CD8-positive, alpha-beta memory T cell (primary cell): ENCODE measurements around the gene KPNA1. TPM values are rescaled to one million over a fixed set of nuclear protein-coding genes. Genes with fewer than 3 reads are reported as not detected.

Experiments
- CTCF ChIA-PET: fragments of 350-600 bp; sonication (Branson Sonifier 250); formaldehyde crosslinking; loops from one replicate; lab custom pipeline; 2021; ENCODE audit warnings: antibody characterized with exemption; lab: Charles Lee
- POLR2A ChIA-PET: fragments of 350-600 bp; sonication (Branson Sonifier 250); formaldehyde crosslinking; loops from one replicate; lab custom pipeline; 2021; ENCODE audit warnings: antibody characterized with exemption; lab: Charles Lee
- DNase-seq, 5 donors: peaks; one replicate each; pipeline versions ENCODE4 v3.0.0 to v3.0.0-alpha.2; 2020 to 2022; ENCODE audit warnings: mixed read lengths in 1 of 5
- H3K27ac ChIP-seq: one replicate; pipeline ENCODE4 v1.7.0; 2013; ENCODE audit warnings: low read depth, mild to moderate bottlenecking, low read length, moderate library complexity
- H3K27me3 ChIP-seq: 2 replicates; pipeline ENCODE4 v1.7.0; 2013; ENCODE audit warnings: low read length, mild to moderate bottlenecking; ENCODE audit not compliant: insufficient read depth, poor library complexity, severe bottlenecking
- H3K36me3 ChIP-seq: 2 replicates; pipeline ENCODE4 v1.7.0; 2013; ENCODE audit warnings: mild to moderate bottlenecking, low read length, moderate library complexity; ENCODE audit not compliant: insufficient read depth
- H3K4me1 ChIP-seq: 2 replicates; pipeline ENCODE4 v1.7.0; 2013; ENCODE audit warnings: mild to moderate bottlenecking, low read length, moderate library complexity; ENCODE audit not compliant: insufficient read depth
- H3K4me3 ChIP-seq: 2 replicates; pipeline ENCODE4 v1.7.0; 2013; ENCODE audit warnings: mild to moderate bottlenecking, low read length
- H3K9me3 ChIP-seq: 2 replicates; pipeline ENCODE4 v1.7.0; 2013; ENCODE audit warnings: mild to moderate bottlenecking, low read length
- H3K27ac Mint-ChIP-seq, 8 donors: one replicate each; pipeline ENCODE4 v1.8.0; 2020 to 2021; ENCODE audit warnings: mixed read lengths in 8 of 8, mild to moderate bottlenecking in 6 of 8, inconsistent platforms in 3 of 8, moderate library complexity in 3 of 8
- H3K27me3 Mint-ChIP-seq, 2 donors: one replicate each; pipeline ENCODE4 v1.8.0; 2020 to 2021; ENCODE audit warnings: mixed read lengths in 2 of 2, mild to moderate bottlenecking in 1 of 2, moderate library complexity in 1 of 2
- H3K36me3 Mint-ChIP-seq, 3 donors: one replicate each; pipeline ENCODE4 v1.8.0; 2020 to 2021; ENCODE audit warnings: mixed read lengths in 3 of 3, inconsistent platforms in 1 of 3, mild to moderate bottlenecking in 1 of 3
- H3K4me1 Mint-ChIP-seq, 3 donors: one replicate each; pipeline ENCODE4 v1.8.0; 2020 to 2021; ENCODE audit warnings: mixed read lengths in 3 of 3, inconsistent platforms in 1 of 3, mild to moderate bottlenecking in 1 of 3
- H3K4me3 Mint-ChIP-seq, 7 donors: one replicate each; pipeline ENCODE4 v1.8.0; 2020 to 2021; ENCODE audit warnings: mixed read lengths in 7 of 7, mild to moderate bottlenecking in 6 of 7, moderate library complexity in 4 of 7, inconsistent platforms in 2 of 7
- H3K9me3 Mint-ChIP-seq, 5 donors: one replicate each; pipeline ENCODE4 v1.8.0; 2020 to 2022; ENCODE audit warnings: mixed read lengths in 5 of 5, mild to moderate bottlenecking in 3 of 5, moderate library complexity in 2 of 5, inconsistent platforms in 1 of 5
- polyA plus RNA-seq: library from polyadenylated mRNA; unstranded; fragments of 300-500 nt; fragmentation: Illumina TruSeq; gene quantifications from one replicate; pipeline ENCODE4 v1.2.3, GENCODE V29; 2021
- total RNA-seq, 2 experiments: library from RNA; stranded (reverse); gene quantifications; one replicate each; pipeline ENCODE4 v1.2.3, GENCODE V29; 2021

KPNA1 gene
- total and polyA plus RNA-seq, 3 experiments from 2014 or later = 49.1 to 60.4 (median 58.6) TPM

DNA sequence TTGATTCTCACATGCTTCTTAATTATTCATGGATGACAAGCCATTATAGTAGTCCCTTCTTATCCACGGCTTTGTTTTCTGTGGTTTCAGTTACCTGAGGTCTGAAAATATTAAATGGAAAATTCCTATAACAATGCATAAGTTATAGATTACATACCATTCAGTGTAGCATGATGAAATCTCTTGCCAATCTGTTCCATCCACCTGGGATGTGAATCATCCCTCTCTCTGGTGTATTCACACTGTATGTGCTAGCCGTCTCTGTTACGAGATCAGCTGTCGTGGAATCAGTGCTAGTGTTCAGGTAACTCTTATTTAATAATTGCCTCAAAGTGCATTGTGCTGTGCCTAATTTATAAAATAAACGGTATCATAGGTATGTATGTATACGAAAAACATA lies 104.1 kb downstream of the KPNA1 start:
- H3K27ac Mint-ChIP-seq = peak overlapping the region in 2 of 8 donors; percentile 9 to 44
- Histone ChIP-seq H3K4me1 (peaks cover 14% of the 10 kb centered on the region), H3K27me3 (no peaks in the 10 kb centered on the region), H3K36me3 (peaks cover 42% of the 10 kb centered on the region), H3K9me3 (no peaks in the 10 kb centered on the region), H3K4me3 (no peak overlapping the region), H3K27ac (no peak overlapping the region)
- no peaks in the 10 kb centered on the region for H3K27me3 Mint-ChIP-seq
- DNase-seq = no peak
- peaks cover 6 to 74% (median 15%) of the 10 kb centered on the region in 3 donors for H3K36me3 Mint-ChIP-seq
- ChIA-PET CTCF (no interaction called here), POLR2A (no interaction called here)
- peaks cover 26 to 40% (median 38%) of the 10 kb centered on the region in 3 donors for H3K4me1 Mint-ChIP-seq
- H3K9me3 Mint-ChIP-seq = no peaks in the 10 kb centered on the region
- no peak overlapping the region for H3K4me3 Mint-ChIP-seq

DNA sequence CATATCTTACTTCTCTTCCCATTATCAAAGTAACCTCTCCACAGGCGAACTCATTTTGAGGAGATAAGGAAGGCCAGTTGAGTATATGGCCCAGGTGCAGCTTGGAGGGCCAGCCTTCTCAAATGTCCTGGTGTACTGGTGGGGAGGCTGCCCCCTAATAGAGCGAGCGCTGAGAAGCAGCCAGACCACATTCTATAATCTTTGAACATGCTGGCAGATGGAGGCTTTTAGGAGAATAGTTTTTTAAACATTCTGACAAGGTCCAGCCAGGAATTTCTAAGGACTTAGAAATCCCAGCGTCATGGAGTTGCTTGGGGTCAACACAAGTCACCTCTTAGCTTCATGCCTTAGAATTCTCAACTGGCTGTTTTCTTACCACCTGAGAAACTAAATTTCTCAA lies 104.6 kb downstream of the KPNA1 start:
- Mint-ChIP-seq H3K27me3 (no peaks in the 10 kb centered on the region), H3K9me3 (no peaks in the 10 kb centered on the region), H3K4me3 (no peak overlapping the region), H3K36me3 (peaks cover 6 to 76% (median 15%) of the 10 kb centered on the region in 3 donors), H3K27ac (peak overlapping the region in 2 of 8 donors; percentile 48 to 50), H3K4me1 (peaks cover 22 to 35% (median 33%) of the 10 kb centered on the region in 3 donors)
- H3K36me3 ChIP-seq = peaks cover 42% of the 10 kb centered on the region
- CTCF ChIA-PET = interaction anchor here (0.6 kb wide), 1 partner anchor 270 kb away, joined by 3 read pairs; no protein-coding TSS in a partner anchor
- DNase-seq = no peak
- no peak overlapping the region for H3K27ac ChIP-seq
- H3K4me3 ChIP-seq = no peak overlapping the region
- peaks cover 11% of the 10 kb centered on the region for H3K4me1 ChIP-seq
- POLR2A ChIA-PET = no interaction called here
- H3K9me3 ChIP-seq = no peaks in the 10 kb centered on the region
- no peaks in the 10 kb centered on the region for H3K27me3 ChIP-seq

DNA sequence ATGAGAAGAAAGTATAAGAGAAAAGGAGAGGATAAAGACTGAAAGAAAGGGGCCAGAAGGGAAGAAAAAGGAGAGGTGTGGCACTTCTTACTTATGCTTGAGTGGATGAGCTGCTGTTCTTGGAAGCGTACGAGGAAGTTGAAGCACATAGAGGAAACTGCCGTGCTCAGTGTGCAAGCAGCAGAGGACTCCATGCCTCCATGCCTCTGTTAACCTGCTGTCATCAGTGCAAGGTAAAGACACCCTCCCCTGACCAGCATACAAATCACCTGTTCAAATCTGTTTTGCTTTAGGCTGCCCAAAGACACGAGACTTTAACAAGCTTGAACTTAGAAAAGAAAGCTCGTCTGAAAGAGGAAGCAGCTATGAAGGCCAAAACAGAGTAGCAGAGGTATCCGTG lies 105.3 kb downstream of the KPNA1 start:
- peaks cover 7% of the 10 kb centered on the region for H3K4me1 ChIP-seq
- peaks cover 42% of the 10 kb centered on the region for H3K36me3 ChIP-seq
- H3K27me3 Mint-ChIP-seq = no peaks in the 10 kb centered on the region
- peaks cover 6 to 81% (median 12%) of the 10 kb centered on the region in 3 donors for H3K36me3 Mint-ChIP-seq
- no peak for DNase-seq
- H3K9me3 ChIP-seq = no peaks in the 10 kb centered on the region
- ChIA-PET POLR2A (no interaction called here), CTCF (interaction anchor here (0.6 to 2.3 kb wide), 2 partner anchors 16 to 270 kb away, joined by 3 to 9 read pairs; no protein-coding TSS in a partner anchor)
- H3K4me1 Mint-ChIP-seq = peaks cover 15 to 29% (median 26%) of the 10 kb centered on the region in 3 donors
- H3K27ac ChIP-seq = no peak overlapping the region
- peak overlapping the region in 3 of 8 donors; percentile 22 to 96 (median 44) for H3K27ac Mint-ChIP-seq
- no peak overlapping the region for H3K4me3 ChIP-seq
- no peaks in the 10 kb centered on the region for H3K27me3 ChIP-seq
- no peaks in the 10 kb centered on the region for H3K9me3 Mint-ChIP-seq
- H3K4me3 Mint-ChIP-seq = no peak overlapping the region

DNA sequence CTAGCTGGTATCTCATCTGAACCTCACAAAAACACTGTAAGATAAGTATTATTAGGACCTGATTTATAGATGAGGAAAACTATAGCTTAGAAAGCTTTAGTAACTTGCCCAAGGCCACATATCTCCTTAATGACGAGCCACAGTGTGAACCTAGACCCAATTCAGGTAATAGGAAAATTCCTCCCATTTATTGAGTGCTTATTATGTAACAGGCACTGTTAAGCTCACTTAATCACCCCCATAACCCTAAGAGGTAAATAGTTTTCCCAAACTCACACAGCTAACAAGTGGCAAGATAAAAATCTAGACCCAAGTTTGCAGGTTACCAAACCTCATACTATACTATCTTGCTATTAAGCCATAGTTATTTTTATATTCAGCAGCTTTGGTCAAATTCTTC lies 106.8 kb downstream of the KPNA1 start:
- Mint-ChIP-seq H3K4me3 (no peak overlapping the region), H3K9me3 (no peaks in the 10 kb centered on the region), H3K36me3 (peaks cover 6 to 92% (median 19%) of the 10 kb centered on the region in 3 donors), H3K27me3 (no peaks in the 10 kb centered on the region), H3K27ac (no peak overlapping the region), H3K4me1 (peaks cover 8 to 16% (median 12%) of the 10 kb centered on the region in 3 donors)
- Histone ChIP-seq H3K27me3 (no peaks in the 10 kb centered on the region), H3K27ac (no peak overlapping the region), H3K36me3 (peaks cover 53% of the 10 kb centered on the region), H3K9me3 (no peaks in the 10 kb centered on the region), H3K4me1 (no peaks in the 10 kb centered on the region), H3K4me3 (no peak overlapping the region)
- CTCF ChIA-PET = interaction anchor here (1.1 to 2.3 kb wide), 4 partner anchors 15 to 25 kb away, joined by 3 to 9 read pairs (median 3); partner anchors contain the start of genes FAM162A and MIX23
- no peak for DNase-seq
- POLR2A ChIA-PET = interaction anchor here (1.2 kb wide), 1 partner anchor 24 kb away, joined by 6 read pairs; the partner anchor contains the start of gene FAM162A

DNA sequence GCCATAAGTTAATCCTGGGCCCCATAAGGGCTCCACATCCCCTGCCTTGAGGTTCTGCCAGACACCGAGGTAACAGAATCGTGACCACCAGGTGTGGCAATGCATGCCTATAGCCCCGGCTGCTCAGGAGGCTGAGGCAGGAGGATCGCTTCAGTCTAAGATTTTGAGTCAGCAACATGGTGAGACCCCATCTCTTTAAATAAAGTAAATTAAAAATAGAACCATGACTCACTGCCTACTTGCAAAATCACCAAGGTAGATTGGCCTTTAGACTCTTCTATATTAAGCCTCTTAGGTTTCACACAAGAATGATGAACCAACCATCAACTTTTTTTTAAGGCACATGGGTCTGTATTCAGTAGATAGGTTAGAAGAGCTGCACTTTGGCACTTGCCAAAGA lies 108.5 kb downstream of the KPNA1 start:
- Mint-ChIP-seq H3K36me3 (peaks cover 6 to 85% (median 18%) of the 10 kb centered on the region in 3 donors), H3K4me1 (peaks cover 0 to 4% (median 3%) of the 10 kb centered on the region in 3 donors), H3K4me3 (no peak overlapping the region), H3K27me3 (no peaks in the 10 kb centered on the region), H3K9me3 (no peaks in the 10 kb centered on the region), H3K27ac (peak overlapping the region in 3 of 8 donors; percentile 1 to 74 (median 12))
- no peaks in the 10 kb centered on the region for H3K4me1 ChIP-seq
- peaks cover 53% of the 10 kb centered on the region for H3K36me3 ChIP-seq
- H3K27ac ChIP-seq = no peak overlapping the region
- H3K9me3 ChIP-seq = no peaks in the 10 kb centered on the region
- no peak for DNase-seq
- ChIA-PET POLR2A (no interaction called here), CTCF (interaction anchor here (1.5 kb wide), 1 partner anchor 22 kb away, joined by 4 read pairs; the partner anchor contains the start of gene FAM162A)
- no peaks in the 10 kb centered on the region for H3K27me3 ChIP-seq
- no peak overlapping the region for H3K4me3 ChIP-seq

DNA sequence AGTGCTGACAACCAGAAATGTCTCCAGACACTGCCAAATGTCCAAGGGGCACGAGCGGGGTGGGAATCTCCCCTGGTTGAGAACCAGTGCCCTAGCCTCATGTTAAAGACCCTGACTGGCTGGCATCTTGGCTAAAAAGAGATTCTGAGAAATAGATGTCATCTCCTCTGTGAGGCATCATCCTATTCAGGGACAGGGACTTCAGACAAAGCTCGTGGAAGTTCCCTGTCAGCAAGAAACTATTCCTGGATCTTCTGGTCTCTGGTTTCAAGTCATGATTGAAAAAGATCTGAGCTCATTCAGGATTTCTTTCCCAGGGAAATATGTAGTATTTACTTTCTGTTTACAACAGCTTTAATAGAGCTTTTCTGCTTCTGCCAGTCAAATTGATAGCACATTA lies 109.7 kb downstream of the KPNA1 start:
- no peak for DNase-seq
- Mint-ChIP-seq H3K4me3 (no peak overlapping the region), H3K36me3 (peaks cover 6 to 78% (median 15%) of the 10 kb centered on the region in 3 donors), H3K4me1 (peaks cover 0 to 5% (median 0%) of the 10 kb centered on the region in 3 donors), H3K27me3 (no peaks in the 10 kb centered on the region), H3K27ac (no peak overlapping the region), H3K9me3 (no peaks in the 10 kb centered on the region)
- ChIA-PET POLR2A (no interaction called here), CTCF (interaction anchor here (1.5 kb wide), 1 partner anchor 21 kb away, joined by 4 read pairs; the partner anchor contains the start of gene FAM162A)
- H3K27ac ChIP-seq = no peak overlapping the region
- H3K36me3 ChIP-seq = peaks cover 44% of the 10 kb centered on the region
- H3K4me3 ChIP-seq = no peak overlapping the region
- H3K4me1 ChIP-seq = no peaks in the 10 kb centered on the region
- no peaks in the 10 kb centered on the region for H3K9me3 ChIP-seq
- H3K27me3 ChIP-seq = no peaks in the 10 kb centered on the region

DNA sequence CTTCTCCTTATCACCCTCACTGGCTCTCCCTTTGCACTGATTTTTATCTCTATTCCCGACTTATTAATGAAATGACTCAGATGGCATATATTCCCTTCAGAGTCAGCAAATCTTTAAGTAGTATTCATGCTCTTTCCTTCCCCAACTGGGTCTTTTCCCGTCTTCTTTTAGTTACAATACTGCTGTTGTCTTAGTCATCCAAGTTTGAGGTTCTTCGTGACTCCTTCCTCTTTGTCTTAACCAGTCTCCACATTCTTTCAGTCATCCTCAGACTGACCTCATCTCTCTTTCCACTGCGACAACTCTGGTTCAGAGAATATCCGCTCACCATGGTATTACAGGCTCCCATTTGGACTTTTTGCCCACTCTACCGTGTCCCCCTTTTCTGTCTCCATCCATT lies 111.2 kb downstream of the KPNA1 start:
- Mint-ChIP-seq H3K27me3 (no peaks in the 10 kb centered on the region), H3K36me3 (peaks cover 6 to 64% (median 13%) of the 10 kb centered on the region in 3 donors), H3K27ac (peak overlapping the region in 1 of 8 donors; percentile 24), H3K9me3 (no peaks in the 10 kb centered on the region), H3K4me3 (no peak overlapping the region), H3K4me1 (peaks cover 0 to 2% (median 0%) of the 10 kb centered on the region in 3 donors)
- CTCF ChIA-PET = interaction anchor here (0.9 kb wide), 1 partner anchor 11 kb away, joined by 3 read pairs; no protein-coding TSS in a partner anchor
- no peaks in the 10 kb centered on the region for H3K27me3 ChIP-seq
- no peak overlapping the region for H3K4me3 ChIP-seq
- POLR2A ChIA-PET = no interaction called here
- H3K36me3 ChIP-seq = peaks cover 29% of the 10 kb centered on the region
- H3K27ac ChIP-seq = no peak overlapping the region
- DNase-seq = no peak
- H3K4me1 ChIP-seq = no peaks in the 10 kb centered on the region
- no peaks in the 10 kb centered on the region for H3K9me3 ChIP-seq

DNA sequence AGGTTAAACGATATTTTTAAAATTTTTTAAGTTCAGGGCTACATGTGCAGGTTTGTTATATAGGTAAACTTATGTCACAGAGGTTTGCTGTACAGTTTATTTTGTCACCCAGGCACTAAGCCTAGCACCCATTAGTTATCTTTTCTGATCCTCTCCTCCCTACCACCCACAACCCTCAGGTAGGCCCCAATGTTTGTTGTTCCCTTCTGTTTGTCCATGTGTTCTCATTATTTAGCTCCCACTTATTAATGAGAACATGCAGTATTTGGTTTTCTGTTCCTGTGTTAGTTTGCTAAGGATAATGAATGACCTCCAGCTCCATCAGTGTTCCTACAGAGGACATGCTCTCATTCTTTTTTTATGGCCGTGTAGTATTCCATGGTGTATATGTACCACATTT lies 115.8 kb downstream of the KPNA1 start:
- CTCF ChIA-PET = no interaction called here
- Histone ChIP-seq H3K36me3 (peaks cover 5% of the 10 kb centered on the region), H3K9me3 (no peaks in the 10 kb centered on the region), H3K27me3 (no peaks in the 10 kb centered on the region), H3K27ac (no peak overlapping the region), H3K4me1 (no peaks in the 10 kb centered on the region), H3K4me3 (no peak overlapping the region)
- peaks cover 0 to 7% (median 4%) of the 10 kb centered on the region in 3 donors for H3K4me1 Mint-ChIP-seq
- no peak overlapping the region for H3K27ac Mint-ChIP-seq
- no peaks in the 10 kb centered on the region for H3K9me3 Mint-ChIP-seq
- no peaks in the 10 kb centered on the region for H3K27me3 Mint-ChIP-seq
- no peak for DNase-seq
- POLR2A ChIA-PET = no interaction called here
- no peak overlapping the region for H3K4me3 Mint-ChIP-seq
- peaks cover 0 to 30% (median 11%) of the 10 kb centered on the region in 3 donors for H3K36me3 Mint-ChIP-seq
